Peyer's patch (tissue), 4 donors: ENCODE data around the gene WSCD1.

Experiments used
- POLR2A ChIP-seq, 2 donors: fragments of 450-650 bp; IDR thresholded peaks; one replicate each; pipeline ENCODE4 v1.5.1; 2017; ENCODE audit warnings: antibody characterized with exemption in 2 of 2, mild to moderate bottlenecking in 2 of 2, moderate library complexity in 2 of 2
- TF ChIP-seq, protein P1 (sequence below), 6 experiments: fragments of 450-650 bp in 4 of 6; fragments of 200-600 bp in 2 of 6; sonication (generic) in 1 of 6; IDR thresholded peaks; one replicate each; pipeline ENCODE4 v1.5.1; 2017 to 2019; ENCODE audit warnings: antibody characterized with exemption in 6 of 6, mild to moderate bottlenecking in 3 of 6, moderate library complexity in 1 of 6

DNA sequence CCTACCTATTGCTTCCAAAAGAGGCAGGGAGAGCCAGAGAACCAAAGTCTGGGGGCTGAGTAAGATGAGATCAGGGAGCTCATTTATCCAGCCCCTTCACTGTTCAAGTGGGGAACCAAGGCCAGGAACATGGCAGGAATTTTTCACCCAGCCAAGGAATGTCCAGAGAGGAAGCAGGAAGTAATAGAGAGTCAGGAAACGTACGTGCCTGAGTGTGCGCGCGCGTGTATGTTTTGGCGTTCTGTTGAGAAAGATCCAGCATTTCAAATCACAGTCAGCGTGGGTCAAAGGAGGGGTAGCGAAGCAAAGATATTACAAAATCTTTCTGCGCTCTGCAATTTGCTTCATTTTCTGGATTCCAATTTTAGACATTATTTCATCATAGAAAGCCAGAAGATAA lies 41.9 kb upstream of the WSCD1 start:
- TF ChIP-seq, protein P1, sequence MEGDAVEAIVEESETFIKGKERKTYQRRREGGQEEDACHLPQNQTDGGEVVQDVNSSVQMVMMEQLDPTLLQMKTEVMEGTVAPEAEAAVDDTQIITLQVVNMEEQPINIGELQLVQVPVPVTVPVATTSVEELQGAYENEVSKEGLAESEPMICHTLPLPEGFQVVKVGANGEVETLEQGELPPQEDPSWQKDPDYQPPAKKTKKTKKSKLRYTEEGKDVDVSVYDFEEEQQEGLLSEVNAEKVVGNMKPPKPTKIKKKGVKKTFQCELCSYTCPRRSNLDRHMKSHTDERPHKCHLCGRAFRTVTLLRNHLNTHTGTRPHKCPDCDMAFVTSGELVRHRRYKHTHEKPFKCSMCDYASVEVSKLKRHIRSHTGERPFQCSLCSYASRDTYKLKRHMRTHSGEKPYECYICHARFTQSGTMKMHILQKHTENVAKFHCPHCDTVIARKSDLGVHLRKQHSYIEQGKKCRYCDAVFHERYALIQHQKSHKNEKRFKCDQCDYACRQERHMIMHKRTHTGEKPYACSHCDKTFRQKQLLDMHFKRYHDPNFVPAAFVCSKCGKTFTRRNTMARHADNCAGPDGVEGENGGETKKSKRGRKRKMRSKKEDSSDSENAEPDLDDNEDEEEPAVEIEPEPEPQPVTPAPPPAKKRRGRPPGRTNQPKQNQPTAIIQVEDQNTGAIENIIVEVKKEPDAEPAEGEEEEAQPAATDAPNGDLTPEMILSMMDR (IDR thresholded peaks at IDR 0.05): no peak
- no peak for TF ChIP-seq POLR2A (IDR thresholded peaks at IDR 0.05)
